ENCODE data around the gene ZNF232. TPM values are rescaled to one million over a fixed set of nuclear protein-coding genes. Genes with fewer than 3 reads are reported as not detected.
A peak's percentile ranks its signal among the peaks of the same experiment; 100 is the strongest.
"Not testable (repeated sequence)": the region's sequence is repeated elsewhere in the genome, so short reads cannot be mapped to it uniquely, and the experiment has no call there.

Gene ZNF232
- total RNA-seq, 1 donor from 2014 or later, result 9.4 TPM

GRCh38 chr17:5078106-5079028 lies 33.3 kb downstream of the ZNF232 start, which contains the start of gene ZFP3:
Gene ZFP3, plus strand, starts transcription at chr17:5078467. Its CDS starts 13,038 bp downstream, at chr17:5091505.
- H2AFZ ChIP-seq (ENCODE audit: low read depth, low read length), result peak within 1 kb of the TSS; percentile 98
- H3K9me3 Mint-ChIP-seq (ENCODE audit: unreplicated experiment), result peaks cover 35% of the 10 kb centered on the region
- FAIRE-seq, result no peak

DNA sequence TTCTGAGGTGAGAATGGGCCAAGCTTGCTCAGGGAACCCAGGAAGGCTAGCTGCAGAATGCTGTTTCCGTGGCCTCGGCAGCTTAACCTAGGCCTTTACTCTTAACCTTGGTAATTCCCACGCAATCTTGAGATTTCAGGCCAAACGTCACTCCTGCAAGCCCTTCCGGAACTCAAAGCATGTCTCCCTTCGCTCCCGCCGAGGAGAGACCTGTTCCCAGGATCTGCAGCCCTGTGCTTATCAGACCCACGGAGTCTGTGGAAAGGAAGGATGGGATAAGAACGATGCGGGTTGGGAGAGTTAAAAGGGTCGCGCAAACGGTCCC lies 33.9 kb downstream of the ZNF232 start:
- peak overlapping the region; percentile 75 for H3K9ac ChIP-seq (ENCODE audit: low read length)
- peaks cover 6% of the 10 kb centered on the region for H3K9me3 ChIP-seq (ENCODE audit: insufficient read depth, low read depth, low read length)
- Mint-ChIP-seq H3K4me1 (ENCODE audit: low read depth, unreplicated experiment) (no peaks in the 10 kb centered on the region), H3K9me3 (ENCODE audit: unreplicated experiment) (peaks cover 31% of the 10 kb centered on the region), H3K4me3 (ENCODE audit: unreplicated experiment) (no peak overlapping the region), H3K27ac (ENCODE audit: unreplicated experiment) (no peak overlapping the region), H3K27me3 (ENCODE audit: low read depth, unreplicated experiment) (no peaks in the 10 kb centered on the region), H3K36me3 (ENCODE audit: low read depth, unreplicated experiment) (peaks cover 6% of the 10 kb centered on the region)
- H4K20me1 ChIP-seq (ENCODE audit: insufficient read depth, low read length), result no peaks in the 10 kb centered on the region
- FAIRE-seq (no peak), DNase-seq (ENCODE audit: low read depth) (no peak)
- H2AFZ ChIP-seq (ENCODE audit: low read depth, low read length), result peak overlapping the region; percentile 98
- no peaks in the 10 kb centered on the region for H3K36me3 ChIP-seq (ENCODE audit: insufficient read depth, low read length)
- peak overlapping the region; percentile 69 for H3K4me3 ChIP-seq (ENCODE audit: insufficient read depth, low read depth, low read length)
- no peaks in the 10 kb centered on the region for H3K4me1 ChIP-seq (ENCODE audit: insufficient read depth, low read length)
- no peak for TF ChIP-seq EZH2 (IDR thresholded peaks at IDR 0.05; ENCODE audit: insufficient read depth, low read length)
- TF ChIP-seq CTCF (IDR thresholded peaks at IDR 0.05; ENCODE audit: insufficient read depth, low read depth, low read length), result no peak
- H3K4me2 ChIP-seq (ENCODE audit: low read length), result peak overlapping the region; percentile 87
- peaks cover 4% of the 10 kb centered on the region for H3K27me3 ChIP-seq (ENCODE audit: insufficient read depth, low read length)
- no peaks in the 10 kb centered on the region for H3K79me2 ChIP-seq (ENCODE audit: insufficient read depth, low read length)
- H3K27ac ChIP-seq (ENCODE audit: low read depth, low read length), result no peak overlapping the region

More at GRCh38 chr17:5078106-5079028, 33.3 kb downstream of the ZNF232 start, which contains the start of gene ZFP3:
- Histone ChIP-seq H3K4me1 (ENCODE audit: insufficient read depth, low read length) (no peaks in the 10 kb centered on the region), H3K79me2 (ENCODE audit: insufficient read depth, low read length) (no peaks in the 10 kb centered on the region), H3K4me2 (ENCODE audit: low read length) (peak within 1 kb of the TSS; percentile 87), H3K27ac (ENCODE audit: low read depth, low read length) (no peak within 1 kb of the TSS), H3K4me3 (ENCODE audit: insufficient read depth, low read depth, low read length) (peak within 1 kb of the TSS; percentile 69), H3K9ac (ENCODE audit: low read length) (peak within 1 kb of the TSS; percentile 75), H3K27me3 (ENCODE audit: insufficient read depth, low read length) (peaks cover 4% of the 10 kb centered on the region), H4K20me1 (ENCODE audit: insufficient read depth, low read length) (no peaks in the 10 kb centered on the region), H3K36me3 (ENCODE audit: insufficient read depth, low read length) (no peaks in the 10 kb centered on the region), H3K9me3 (ENCODE audit: insufficient read depth, low read depth, low read length) (peaks cover 12% of the 10 kb centered on the region)
- H3K4me3 Mint-ChIP-seq (ENCODE audit: unreplicated experiment), result no peak within 1 kb of the TSS
- no peaks in the 10 kb centered on the region for H3K4me1 Mint-ChIP-seq (ENCODE audit: low read depth, unreplicated experiment)
- TF ChIP-seq EZH2 (IDR thresholded peaks at IDR 0.05; ENCODE audit: insufficient read depth, low read length), result no peak
- peak; percentile 3 for TF ChIP-seq CTCF (IDR thresholded peaks at IDR 0.05; ENCODE audit: insufficient read depth, low read depth, low read length)
- H3K27me3 Mint-ChIP-seq (ENCODE audit: low read depth, unreplicated experiment), result no peaks in the 10 kb centered on the region
- H3K27ac Mint-ChIP-seq (ENCODE audit: unreplicated experiment), result no peak within 1 kb of the TSS
- peaks cover 6% of the 10 kb centered on the region for H3K36me3 Mint-ChIP-seq (ENCODE audit: low read depth, unreplicated experiment)
- DNase-seq (ENCODE audit: low read depth), result peak; percentile 82

GRCh38 chr17:5077275-5077674 lies 34.4 kb downstream of the ZNF232 start:
- not testable (repeated sequence) for FAIRE-seq

GRCh38 chr17:5075472-5075871 lies 36.2 kb downstream of the ZNF232 start:
- not testable (repeated sequence) for H3K4me2 ChIP-seq (ENCODE audit: low read length); FAIRE-seq; H3K27me3 ChIP-seq (ENCODE audit: insufficient read depth, low read length); H3K9ac ChIP-seq (ENCODE audit: low read length); H3K36me3 Mint-ChIP-seq (ENCODE audit: low read depth, unreplicated experiment); H3K79me2 ChIP-seq (ENCODE audit: insufficient read depth, low read length); H3K27ac ChIP-seq (ENCODE audit: low read depth, low read length); H4K20me1 ChIP-seq (ENCODE audit: insufficient read depth, low read length); H3K4me1 Mint-ChIP-seq (ENCODE audit: low read depth, unreplicated experiment); H3K4me3 ChIP-seq (ENCODE audit: insufficient read depth, low read depth, low read length); H2AFZ ChIP-seq (ENCODE audit: low read depth, low read length); H3K4me1 ChIP-seq (ENCODE audit: insufficient read depth, low read length); H3K27me3 Mint-ChIP-seq (ENCODE audit: low read depth, unreplicated experiment); H3K4me3 Mint-ChIP-seq (ENCODE audit: unreplicated experiment); DNase-seq (ENCODE audit: low read depth); H3K9me3 ChIP-seq (ENCODE audit: insufficient read depth, low read depth, low read length); H3K36me3 ChIP-seq (ENCODE audit: insufficient read depth, low read length)
- H3K27ac Mint-ChIP-seq (ENCODE audit: unreplicated experiment), result peak overlapping the region; percentile 20
- peaks cover 27% of the 10 kb centered on the region for H3K9me3 Mint-ChIP-seq (ENCODE audit: unreplicated experiment)

More at GRCh38 chr17:5077275-5077674, 34.4 kb downstream of the ZNF232 start:
- H3K27me3 ChIP-seq (ENCODE audit: insufficient read depth, low read length); H3K36me3 Mint-ChIP-seq (ENCODE audit: low read depth, unreplicated experiment); H3K36me3 ChIP-seq (ENCODE audit: insufficient read depth, low read length); H3K27me3 Mint-ChIP-seq (ENCODE audit: low read depth, unreplicated experiment); H3K4me3 ChIP-seq (ENCODE audit: insufficient read depth, low read depth, low read length); H3K9ac ChIP-seq (ENCODE audit: low read length); H4K20me1 ChIP-seq (ENCODE audit: insufficient read depth, low read length); H3K9me3 ChIP-seq (ENCODE audit: insufficient read depth, low read depth, low read length); H3K27ac Mint-ChIP-seq (ENCODE audit: unreplicated experiment); H3K4me1 Mint-ChIP-seq (ENCODE audit: low read depth, unreplicated experiment); H3K4me1 ChIP-seq (ENCODE audit: insufficient read depth, low read length); H3K27ac ChIP-seq (ENCODE audit: low read depth, low read length); DNase-seq (ENCODE audit: low read depth); H3K4me3 Mint-ChIP-seq (ENCODE audit: unreplicated experiment); H3K79me2 ChIP-seq (ENCODE audit: insufficient read depth, low read length): not testable (repeated sequence)
- peak overlapping the region; percentile 98 for H2AFZ ChIP-seq (ENCODE audit: low read depth, low read length)
- H3K9me3 Mint-ChIP-seq (ENCODE audit: unreplicated experiment), result peaks cover 31% of the 10 kb centered on the region
- peak overlapping the region; percentile 87 for H3K4me2 ChIP-seq (ENCODE audit: low read length)
